Hepatic stellate cell (primary cell): Measurements from ENCODE around the gene LINGO1.

Experiments used
- DNase-seq: peaks from one replicate; pipeline ENCODE4 v3.0.0; 2011; ENCODE audit warnings: low spot score

LINGO1 gene

GRCh38 chr15:77633134-77633912, 611 bp upstream of the LINGO1 start:
- peak; percentile 95 for DNase-seq

GRCh38 chr15:77631745-77632533, 773 bp downstream of the LINGO1 start:
- no peak for DNase-seq

GRCh38 chr15:77630956-77631744, 1.6 kb downstream of the LINGO1 start:
- DNase-seq, result no peak

- no peak for DNase-seq
These were observed 2.7 kb downstream of the LINGO1 start for GRCh38 chr15:77630056-77630455.

- DNase-seq, result no peak
These were observed 3.4 kb downstream of the LINGO1 start for GRCh38 chr15:77629070-77630030.

- DNase-seq, result no peak
These were observed 4.7 kb downstream of the LINGO1 start for GRCh38 chr15:77628010-77628409.

GRCh38 chr15:77627581-77627980, 5.1 kb downstream of the LINGO1 start:
- no peak for DNase-seq

DNA sequence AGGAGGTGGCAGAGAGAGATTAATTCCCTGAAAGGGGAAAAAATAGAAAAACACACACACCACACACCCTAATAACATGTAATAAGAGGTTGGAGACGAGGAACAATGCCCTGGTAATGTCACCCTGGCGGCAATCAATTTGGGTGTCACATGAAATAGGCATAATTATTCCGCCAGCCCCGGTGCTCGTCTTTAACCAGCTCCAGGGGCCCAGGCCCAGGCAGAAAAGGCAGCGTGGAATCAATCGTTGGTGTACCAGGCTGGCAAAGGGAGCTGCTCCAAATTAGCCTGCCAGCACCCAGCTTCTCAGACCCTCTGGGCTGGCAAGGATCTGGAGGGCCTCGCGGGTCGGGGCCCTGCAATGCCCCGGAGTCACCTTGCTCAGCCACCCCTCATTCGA, 5.6 kb downstream of the LINGO1 start:
- no peak for DNase-seq

GRCh38 chr15:77626002-77626401, 6.7 kb downstream of the LINGO1 start:
- DNase-seq, result no peak

DNA sequence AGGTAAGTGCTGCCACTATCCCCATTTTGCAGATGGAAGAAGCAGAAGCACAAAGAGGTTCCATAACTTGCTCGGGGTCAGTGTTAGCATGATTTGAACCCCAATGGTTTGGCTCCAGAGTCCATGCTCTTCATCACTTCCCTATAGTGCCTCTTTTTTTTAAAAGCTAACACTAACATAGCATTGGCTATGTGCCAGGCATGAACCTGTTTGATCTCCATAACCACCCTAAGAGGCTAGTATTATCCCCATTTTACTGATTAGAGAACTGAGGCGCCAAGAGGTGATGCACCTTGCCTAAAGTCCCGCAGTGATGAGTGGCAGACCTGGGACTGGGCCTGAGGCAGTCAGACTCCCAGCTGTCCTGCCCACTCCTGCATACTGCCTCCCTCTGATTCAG, 7.3 kb downstream of the LINGO1 start:
- no peak for DNase-seq

- DNase-seq, result no peak
These were observed 7.8 kb downstream of the LINGO1 start for GRCh38 chr15:77624868-77625267.

GRCh38 chr15:77623755-77624524, 8.8 kb downstream of the LINGO1 start:
- no peak for DNase-seq

- DNase-seq, result no peak
These were observed 9.6 kb downstream of the LINGO1 start for GRCh38 chr15:77622934-77623754.

- no peak for DNase-seq
These were observed 10.3 kb downstream of the LINGO1 start for GRCh38 chr15:77622209-77622933.

GRCh38 chr15:77621847-77622208, 10.9 kb downstream of the LINGO1 start:
- DNase-seq, result no peak

DNA sequence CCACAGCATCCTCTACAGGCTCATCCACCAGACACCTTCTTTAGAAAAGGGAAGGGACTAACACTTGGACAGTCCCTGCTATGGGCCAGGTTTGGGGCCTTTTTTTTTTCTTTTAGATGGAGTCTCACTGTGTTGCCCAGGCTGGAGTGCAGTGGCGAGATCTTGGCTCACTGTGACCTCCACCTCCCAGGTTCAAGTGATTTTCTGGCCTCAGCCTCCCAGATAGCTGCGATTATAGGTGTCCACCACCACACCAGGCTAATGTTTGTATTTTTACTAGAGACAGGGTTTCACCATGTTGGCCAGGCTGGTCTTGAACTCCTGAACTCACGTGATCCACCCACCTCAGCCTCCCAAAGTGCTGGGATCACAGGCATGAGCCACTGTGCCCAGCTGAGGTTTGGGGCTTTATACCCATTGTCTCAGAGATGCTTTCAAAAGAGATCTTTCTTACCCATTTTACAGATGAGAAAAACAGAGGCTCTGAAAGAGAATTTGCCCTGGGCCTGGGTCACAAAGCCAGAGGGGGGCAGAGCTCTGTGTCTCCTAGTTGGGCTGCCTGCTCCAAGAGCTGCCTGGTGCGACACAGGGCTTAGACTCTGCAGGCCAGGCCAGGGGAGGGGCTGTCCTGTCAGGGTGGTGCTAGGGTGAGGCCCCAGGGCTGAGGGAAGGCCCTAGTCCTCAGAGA, 11.6 kb downstream of the LINGO1 start:
- no peak for DNase-seq

DNA sequence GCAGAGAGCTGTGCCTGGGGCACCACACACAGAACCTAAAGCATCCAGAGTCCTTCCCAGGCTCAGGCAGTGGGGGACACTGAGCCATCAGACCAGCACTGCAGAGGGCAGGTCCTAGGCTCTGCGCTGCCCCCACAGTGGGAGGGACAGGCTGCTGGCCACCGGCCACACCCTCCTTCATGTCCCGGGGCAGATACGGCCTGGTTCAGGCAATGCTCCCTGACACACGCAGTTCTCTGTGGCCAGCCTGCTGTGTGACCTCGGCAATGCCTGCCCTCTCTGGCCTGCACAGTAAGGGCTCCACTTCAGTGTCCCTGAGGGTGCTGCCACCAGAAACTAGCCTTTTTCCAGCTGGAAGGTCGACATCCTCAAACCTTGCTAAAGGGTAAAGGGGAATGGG, 12.4 kb downstream of the LINGO1 start:
- no peak for DNase-seq

DNA sequence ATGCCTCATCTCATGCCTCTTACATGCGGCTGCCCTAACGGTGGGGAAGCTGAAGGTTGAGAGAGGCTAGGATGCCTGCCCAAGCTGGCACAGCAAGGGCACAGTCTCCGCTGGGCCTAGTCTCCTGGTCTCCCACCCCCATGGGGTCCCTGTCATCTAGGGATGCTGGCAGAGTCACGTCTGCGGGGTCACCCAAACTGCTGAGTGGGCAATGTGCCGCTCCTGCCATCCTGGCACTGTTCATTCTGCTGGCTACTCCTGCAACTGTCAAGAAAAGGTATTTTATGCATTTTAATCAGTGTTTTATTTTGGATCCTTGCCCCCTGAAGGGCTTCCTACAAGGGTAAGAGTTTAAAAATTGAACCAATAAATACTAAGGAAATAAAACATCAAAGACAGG, 12.8 kb downstream of the LINGO1 start:
- no peak for DNase-seq
